Stomach (tissue), 4 donors: ENCODE measurements around the gene PSMD13.
"Not testable (repeated sequence)": the region's sequence is repeated elsewhere in the genome, so short reads cannot be mapped to it uniquely, and the experiment has no call there.

Experiments used
- CTCF ChIP-seq, 7 experiments: fragments of 450-650 bp in 4 of 7; fragments of 200-600 bp in 3 of 7; sonication (generic) in 3 of 7; IDR thresholded peaks; one replicate each; pipeline ENCODE4 v1.5.1; 2016 to 2019; ENCODE audit warnings: antibody characterized with exemption in 7 of 7, control low read depth in 2 of 7, mild to moderate bottlenecking in 1 of 7
- EP300 ChIP-seq: sonication (generic); formaldehyde crosslinking; IDR thresholded peaks from one replicate; pipeline ENCODE4 v1.6.1; 2017; ENCODE audit warnings: antibody characterized with exemption
- POLR2A ChIP-seq, 4 donors: fragments of 450-650 bp; IDR thresholded peaks; one replicate each; pipeline ENCODE4 v1.6.1; 2016; ENCODE audit warnings: antibody characterized with exemption in 4 of 4, control low read depth in 2 of 4, mild to moderate bottlenecking in 1 of 4, moderate library complexity in 1 of 4
- POLR2AphosphoS5 ChIP-seq, 3 donors: sonication (generic); formaldehyde crosslinking; IDR thresholded peaks; one replicate each; pipeline ENCODE4 v1.6.1; 2016; ENCODE audit warnings: antibody characterized with exemption in 3 of 3

- not testable (repeated sequence) for TF ChIP-seq POLR2AphosphoS5 (IDR thresholded peaks at IDR 0.05); CTCF (IDR thresholded peaks at IDR 0.05); POLR2A (IDR thresholded peaks at IDR 0.05); EP300
Measured at GRCh38 chr11:286977-287820, 50.4 kb downstream of the PSMD13 start.
